ENCODE measurements around the gene DHX8.

Gene DHX8

GRCh38 chr17:43550754-43551153, 67.0 kb downstream of the DHX8 start:
- no peak for DNase-seq

DNA sequence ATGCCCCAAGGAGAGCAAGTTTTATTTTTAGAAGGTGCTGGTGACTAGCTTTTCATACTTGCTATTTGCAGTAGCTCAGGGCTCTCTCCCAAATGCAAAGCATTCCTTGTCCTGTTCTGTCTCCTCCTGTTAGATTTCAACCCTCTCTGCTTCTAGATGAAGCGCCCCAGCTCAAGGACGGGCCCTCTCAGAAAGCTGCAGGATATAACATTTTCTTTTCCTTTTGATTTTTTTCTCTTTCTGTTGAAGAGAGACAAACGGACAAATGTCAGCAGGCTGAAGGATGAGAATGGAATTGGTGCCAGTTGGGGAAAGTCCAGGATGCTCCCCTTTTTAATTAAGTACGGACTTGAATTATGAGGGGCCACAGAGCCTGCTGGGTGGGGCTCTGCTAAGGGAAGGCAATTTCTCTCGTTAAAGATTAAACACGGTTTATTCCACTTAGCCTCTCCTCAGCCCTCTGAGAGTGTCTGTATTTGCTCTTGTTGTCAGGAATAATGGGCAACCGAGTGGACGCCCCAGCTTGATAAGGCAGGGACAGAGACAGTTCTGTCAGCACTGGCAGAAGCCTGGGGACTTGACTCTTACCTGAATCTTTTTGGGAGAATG, 68.6 kb downstream of the DHX8 start:
- no peak for DNase-seq

GRCh38 chr17:43553573-43553972, 69.8 kb downstream of the DHX8 start:
- DNase-seq, result no peak

- DNase-seq, result no peak
These were observed 71.1 kb downstream of the DHX8 start for GRCh38 chr17:43554857-43555256.

- no peak for DNase-seq
These were observed 72.5 kb downstream of the DHX8 start for GRCh38 chr17:43556292-43556691.

DNA sequence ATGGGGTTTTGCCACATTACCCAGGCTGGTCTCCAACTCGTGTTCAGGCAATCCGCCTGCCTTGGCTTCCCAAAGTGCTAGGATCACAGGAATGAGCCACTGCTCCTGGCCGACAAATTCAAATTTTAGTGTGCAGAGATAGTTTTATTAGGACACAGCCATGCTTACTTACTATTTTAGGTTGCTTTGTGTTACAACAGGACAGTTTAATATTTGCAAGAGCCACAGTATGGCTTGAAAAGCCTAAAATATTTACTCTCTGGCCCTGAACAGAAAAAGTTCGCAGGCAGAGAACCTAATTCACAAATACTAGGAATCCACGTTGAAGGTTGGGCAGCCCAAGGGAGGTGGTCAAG, 75.0 kb downstream of the DHX8 start:
- no peak for DNase-seq

- no peak for DNase-seq
These were observed 75.5 kb downstream of the DHX8 start for GRCh38 chr17:43559161-43559816.

DNA sequence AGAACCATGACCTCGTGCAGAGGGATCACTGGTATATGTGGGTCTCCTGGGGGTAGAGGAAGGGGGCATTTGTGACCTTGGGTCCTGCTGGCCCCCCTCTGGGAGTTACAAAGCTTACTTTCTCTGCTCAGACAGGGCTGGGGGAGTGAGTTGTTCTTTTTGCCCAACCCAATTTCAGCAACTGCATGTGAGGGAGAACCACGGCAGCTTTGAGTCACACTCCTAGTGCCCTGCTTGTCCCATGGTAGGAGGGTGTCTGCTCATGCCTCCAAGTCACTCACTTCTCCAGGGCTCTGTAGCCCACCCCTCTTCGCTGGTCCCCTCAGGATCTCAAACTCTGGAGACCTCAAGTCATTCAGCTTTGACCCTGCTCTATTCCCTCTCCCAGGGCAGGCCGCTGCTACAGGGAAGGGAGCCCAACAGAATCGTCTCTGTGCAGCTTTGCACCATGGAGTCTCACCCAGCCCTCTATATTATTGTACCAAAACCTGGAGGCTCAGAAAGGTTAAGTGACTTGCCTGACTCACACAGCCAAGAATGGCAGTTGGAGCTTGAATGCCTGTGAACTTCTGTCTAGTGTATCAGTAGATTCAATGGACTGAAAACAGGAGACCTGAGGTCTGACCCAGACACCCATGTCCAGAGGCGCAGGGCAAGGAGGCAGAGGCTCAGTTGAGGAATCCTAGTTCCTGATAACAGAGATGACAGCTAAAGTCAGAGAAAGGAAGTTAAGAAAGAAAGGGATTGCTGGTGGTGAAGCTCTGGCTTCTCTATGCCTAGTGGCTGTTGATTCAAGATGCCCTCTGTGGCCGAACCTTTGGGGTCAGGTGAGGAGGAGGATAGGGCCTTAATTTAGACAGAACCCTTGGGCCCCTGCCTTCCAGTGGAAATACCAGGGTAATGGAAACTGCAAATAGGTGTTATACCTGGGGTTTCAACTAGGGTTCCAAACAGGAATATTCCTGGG, 77.0 kb downstream of the DHX8 start:
- no peak for DNase-seq

DNA sequence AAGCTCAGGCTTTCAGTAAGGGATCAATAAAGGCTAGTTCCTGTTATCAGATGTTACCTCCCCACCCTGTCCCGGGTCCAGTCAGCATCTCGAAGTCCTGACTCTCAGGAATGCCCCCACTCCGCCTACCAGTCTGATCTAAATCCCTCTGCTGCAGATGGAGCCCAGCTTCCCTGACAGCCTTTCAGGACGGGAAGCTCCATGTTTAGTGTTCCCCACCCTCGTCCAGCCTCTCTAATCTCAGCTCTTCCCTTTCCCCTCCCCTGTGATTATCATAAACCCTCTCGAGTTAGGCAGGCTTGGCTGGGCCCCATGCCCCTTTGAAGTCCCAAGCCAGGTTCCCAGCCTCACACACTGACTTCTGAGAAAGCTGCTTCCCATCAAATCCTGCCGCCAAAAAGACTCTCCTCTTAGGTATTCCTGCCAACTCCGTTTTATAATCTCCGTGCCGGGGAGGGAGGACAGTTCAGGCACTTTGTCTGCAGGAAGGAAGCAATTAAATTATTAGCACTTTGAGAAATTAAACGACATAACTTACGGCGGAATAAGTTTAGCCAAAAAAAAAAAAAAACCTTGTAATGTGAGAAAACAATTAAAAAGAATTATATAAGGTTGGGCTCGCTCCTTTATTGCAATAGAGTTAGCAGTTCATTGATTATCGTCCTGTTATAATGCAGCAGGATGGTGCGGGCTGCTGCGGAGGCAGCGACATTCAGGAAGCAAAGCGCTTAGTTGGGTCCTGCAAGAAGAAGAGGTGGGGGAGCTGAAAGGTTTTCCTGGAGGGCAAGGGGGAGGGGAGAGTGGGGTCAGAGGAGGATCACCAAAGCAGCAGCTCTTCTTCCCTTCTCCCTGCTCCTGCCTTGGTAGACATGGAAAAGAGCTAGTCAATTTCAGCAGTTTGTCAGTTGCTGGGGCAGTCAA, 79.2 kb downstream of the DHX8 start:
- DNase-seq, result peak; percentile 2

DNA sequence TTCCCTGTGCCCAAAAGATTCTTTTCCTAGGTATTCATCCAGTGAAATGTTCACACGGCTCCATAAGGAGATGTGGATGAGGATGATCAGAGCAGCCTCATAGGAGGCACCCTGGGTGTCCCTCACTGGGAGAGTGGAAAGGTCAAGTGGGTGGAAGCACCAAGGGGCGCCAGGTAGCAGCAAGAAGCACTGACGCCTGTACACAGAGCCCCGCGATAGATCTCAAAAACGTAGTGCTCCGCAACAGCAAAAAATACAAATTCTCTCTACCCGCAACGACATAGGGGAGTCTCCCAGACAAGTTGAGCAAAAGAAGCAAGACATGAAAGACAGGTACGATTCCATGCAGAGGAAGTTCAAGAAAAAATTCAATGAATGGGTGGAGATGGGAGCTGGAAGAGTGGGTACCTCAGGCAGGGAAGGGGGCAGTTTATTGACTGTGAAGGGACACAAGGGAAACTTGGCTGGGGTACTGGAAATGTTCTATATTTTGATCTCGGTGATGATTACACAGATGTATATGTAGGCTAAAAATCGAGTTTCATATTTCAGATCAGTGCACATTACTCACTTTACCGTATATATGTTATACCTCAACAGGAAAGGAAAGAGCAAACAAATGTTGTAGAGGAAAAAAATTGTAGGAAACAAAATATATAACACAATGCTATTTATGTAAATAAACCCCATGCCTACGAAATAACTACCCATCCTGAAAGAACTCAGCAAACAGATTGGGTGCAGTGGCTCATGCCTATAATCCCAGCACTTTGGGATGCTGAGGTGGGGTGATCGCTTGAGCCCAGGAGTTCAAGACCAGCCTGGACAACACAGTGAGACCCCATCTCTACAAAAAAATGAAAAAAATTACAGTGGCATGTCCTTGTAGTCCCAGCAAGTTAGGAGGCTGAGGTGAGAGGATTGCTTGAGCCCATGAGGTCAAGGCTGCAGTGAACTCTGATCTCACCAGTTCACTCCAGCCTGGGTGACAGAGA, 80.1 kb downstream of the DHX8 start:
- no peak for DNase-seq

GRCh38 chr17:43568506-43569082, 84.8 kb downstream of the DHX8 start:
- no peak for DNase-seq

GRCh38 chr17:43570518-43570928, 86.7 kb downstream of the DHX8 start:
- no peak for DNase-seq

- no peak for DNase-seq
These were observed 88.7 kb downstream of the DHX8 start for GRCh38 chr17:43572368-43572980.

DNA sequence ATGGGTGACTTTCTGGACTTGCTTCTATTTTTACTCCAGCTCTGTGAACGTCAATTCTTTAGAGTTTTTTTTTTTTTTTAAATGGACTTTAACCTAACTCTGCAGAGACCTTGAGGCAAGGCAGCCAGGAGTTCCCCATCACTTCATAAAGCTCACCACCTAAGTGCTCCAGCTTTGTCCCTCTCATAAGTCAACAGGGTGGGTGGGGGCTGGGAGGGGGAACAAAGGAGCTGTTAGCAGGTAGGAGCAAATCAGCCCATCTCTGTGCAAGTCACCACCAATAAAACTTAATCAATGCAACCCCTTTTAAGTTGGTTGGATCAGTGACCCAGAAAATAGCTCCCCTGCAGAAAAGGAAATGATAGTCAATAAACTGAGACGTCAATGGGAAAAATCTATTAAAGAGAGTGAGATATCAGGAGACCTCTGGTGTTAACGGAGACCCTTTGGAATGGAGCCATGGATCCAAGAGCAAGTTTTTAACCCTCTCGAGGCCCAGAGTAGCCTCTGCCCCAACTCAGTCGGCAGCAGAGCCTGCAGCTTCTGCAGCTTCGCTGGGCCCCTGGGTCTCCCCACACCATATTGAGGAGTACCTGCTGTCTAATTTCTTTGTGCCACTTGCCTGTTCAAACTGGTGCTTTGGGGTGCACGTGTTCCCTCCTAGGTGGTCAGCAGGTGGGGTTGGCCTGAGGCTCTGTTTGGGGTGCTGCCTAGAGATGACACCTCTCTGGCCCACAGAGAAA, 90.0 kb downstream of the DHX8 start:
- no peak for DNase-seq

DNA sequence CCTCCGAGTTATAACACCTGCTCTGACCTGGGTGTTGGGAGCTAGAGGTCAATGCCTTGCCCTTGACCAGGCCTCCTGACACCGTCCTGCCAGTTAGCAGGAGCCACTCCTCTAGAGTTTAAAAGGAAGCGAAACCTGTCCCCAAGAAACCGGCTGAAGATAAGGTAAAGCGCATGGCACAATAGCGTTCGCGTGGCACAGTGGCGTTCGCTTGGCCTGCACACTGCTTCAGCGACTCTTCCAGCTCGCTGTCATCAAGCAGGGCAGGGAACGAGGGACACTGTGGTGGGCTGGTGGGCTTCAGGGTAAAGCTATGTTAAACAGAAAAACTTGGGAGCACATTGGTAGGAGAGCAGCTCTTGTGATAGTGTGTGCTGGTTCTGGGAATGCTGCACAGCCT, 90.6 kb downstream of the DHX8 start:
- no peak for DNase-seq

DNA sequence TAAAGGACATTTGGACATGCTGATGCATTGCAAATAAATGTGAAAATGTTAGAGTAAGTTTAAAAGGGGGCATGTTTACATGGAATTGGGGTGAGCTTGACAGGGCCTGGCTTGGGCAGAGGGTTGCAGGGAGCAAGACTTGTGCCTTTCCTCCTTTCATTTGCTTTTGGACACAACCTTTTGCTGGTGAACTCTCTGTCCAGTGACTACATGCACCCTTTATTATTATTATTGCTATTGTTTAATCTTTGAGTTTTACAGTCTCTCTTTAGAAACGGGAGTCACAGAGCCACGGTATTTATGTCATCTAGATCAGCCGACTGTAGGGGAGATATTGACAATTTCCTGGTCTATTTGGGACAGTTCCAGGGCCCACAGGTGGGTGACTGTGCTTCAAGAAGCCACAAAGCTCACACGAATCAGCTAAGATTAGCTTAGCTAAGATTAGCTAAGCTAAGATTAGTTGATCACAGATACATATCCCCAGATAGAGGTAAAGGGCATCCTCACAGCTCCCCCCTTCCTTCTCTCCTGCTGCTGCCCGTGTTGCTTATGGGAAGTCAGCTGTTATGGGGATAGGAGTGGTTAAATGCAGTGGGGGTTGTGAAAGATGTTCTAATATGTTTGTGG, 91.2 kb downstream of the DHX8 start:
- no peak for DNase-seq

Measured in NCI-H1105 treated with DMSO at 0.1 percent for 48 hours (cell line).